GM19035 (cell line): ENCODE results near the gene DNAH1.
"Not testable (repeated sequence)": the region's sequence is repeated elsewhere in the genome, so short reads cannot be mapped to it uniquely, and the experiment has no call there.

Experiments
- ATAC-seq: cut with Tn5 transposase; IDR thresholded peaks from one replicate; pipeline ENCODE4 v1.9.1; 2021; ENCODE audit not compliant: unreplicated experiment

DNAH1 gene

GRCh38 chr3:52331906-52332305, 15.8 kb downstream of the DNAH1 start:
- ATAC-seq = no peak

- ATAC-seq = no peak
Measured at GRCh38 chr3:52333869-52334557, 17.9 kb downstream of the DNAH1 start.

- ATAC-seq = not testable (repeated sequence)
Measured at GRCh38 chr3:52338131-52338530, 22.0 kb downstream of the DNAH1 start.

- no peak for ATAC-seq
Measured at GRCh38 chr3:52339612-52340011, 23.5 kb downstream of the DNAH1 start.

GRCh38 chr3:52341123-52341522, 25.0 kb downstream of the DNAH1 start:
- ATAC-seq = no peak

GRCh38 chr3:52343946-52344600, 28.0 kb downstream of the DNAH1 start:
- ATAC-seq = no peak

- ATAC-seq = no peak
Measured at GRCh38 chr3:52345521-52346109, 29.5 kb downstream of the DNAH1 start.

GRCh38 chr3:52346623-52347530, 30.8 kb downstream of the DNAH1 start:
- no peak for ATAC-seq

GRCh38 chr3:52347716-52348635, 31.9 kb downstream of the DNAH1 start:
- no peak for ATAC-seq

GRCh38 chr3:52349131-52349530, 33.0 kb downstream of the DNAH1 start:
- ATAC-seq = no peak

GRCh38 chr3:52349611-52350395, 33.7 kb downstream of the DNAH1 start:
- ATAC-seq = no peak

GRCh38 chr3:52350416-52350815, 34.3 kb downstream of the DNAH1 start:
- no peak for ATAC-seq

GRCh38 chr3:52350981-52351761, 35.1 kb downstream of the DNAH1 start:
- no peak for ATAC-seq

GRCh38 chr3:52351762-52352368, 35.7 kb downstream of the DNAH1 start:
- no peak for ATAC-seq

GRCh38 chr3:52352566-52352965, 36.4 kb downstream of the DNAH1 start:
- no peak for ATAC-seq

GRCh38 chr3:52353291-52353855, 37.3 kb downstream of the DNAH1 start:
- ATAC-seq = no peak

- no peak for ATAC-seq
Measured at GRCh38 chr3:52354676-52355075, 38.6 kb downstream of the DNAH1 start.

- ATAC-seq = no peak
Measured at GRCh38 chr3:52355526-52355925, 39.4 kb downstream of the DNAH1 start.
